HG02884 (cell line): ENCODE data around the gene SGPP2.
"Not testable (repeated sequence)": the region's sequence is repeated elsewhere in the genome, so short reads cannot be mapped to it uniquely, and the experiment has no call there.

Source experiments
- ATAC-seq: cut with Tn5 transposase; IDR thresholded peaks from one replicate; pipeline ENCODE4 v1.9.1; 2021; ENCODE audit warnings: mild to moderate bottlenecking, moderate library complexity; ENCODE audit not compliant: unreplicated experiment

Gene SGPP2

DNA sequence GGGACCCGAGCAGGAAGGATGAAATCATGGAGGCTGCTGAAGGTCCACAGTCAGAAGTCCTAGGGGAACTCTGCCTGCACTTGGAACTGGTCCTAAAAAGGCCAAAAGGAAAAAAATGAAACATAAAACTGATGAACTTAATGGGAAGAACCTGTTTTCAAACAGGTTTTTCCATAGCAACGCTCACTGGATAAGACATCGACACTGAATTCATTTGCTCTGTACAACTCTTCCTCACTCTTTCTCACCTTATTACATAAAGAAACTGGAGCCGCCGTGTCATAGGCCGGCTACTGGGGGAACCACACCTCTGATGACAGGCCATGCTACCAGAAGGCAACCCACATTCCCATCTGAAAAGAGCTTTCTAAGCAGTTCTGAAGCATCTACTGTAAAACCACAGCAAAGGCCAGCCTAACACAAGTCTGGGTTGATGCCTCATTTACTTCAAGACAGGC, 147.9 kb downstream of the SGPP2 start:
- no peak for ATAC-seq

DNA sequence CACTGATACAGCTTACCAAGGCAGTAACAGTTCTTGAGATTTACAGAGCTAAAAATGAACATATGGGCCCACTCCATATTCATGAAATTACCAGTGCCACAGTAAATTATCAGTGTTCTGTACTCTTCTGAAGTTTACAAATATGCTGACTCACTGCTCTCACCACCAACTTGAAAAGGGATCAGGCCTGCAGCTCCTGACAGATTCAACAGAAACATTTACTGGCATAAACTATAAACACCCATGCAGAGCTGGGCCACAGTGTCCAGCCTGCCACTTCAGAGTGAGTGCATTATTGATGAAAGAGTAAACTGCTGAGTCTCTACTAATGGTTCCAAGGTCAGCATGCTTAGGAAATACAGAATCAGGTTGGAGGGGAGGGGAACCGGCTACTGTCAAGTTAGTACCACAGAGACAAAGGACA, 148.4 kb downstream of the SGPP2 start:
- no peak for ATAC-seq

DNA sequence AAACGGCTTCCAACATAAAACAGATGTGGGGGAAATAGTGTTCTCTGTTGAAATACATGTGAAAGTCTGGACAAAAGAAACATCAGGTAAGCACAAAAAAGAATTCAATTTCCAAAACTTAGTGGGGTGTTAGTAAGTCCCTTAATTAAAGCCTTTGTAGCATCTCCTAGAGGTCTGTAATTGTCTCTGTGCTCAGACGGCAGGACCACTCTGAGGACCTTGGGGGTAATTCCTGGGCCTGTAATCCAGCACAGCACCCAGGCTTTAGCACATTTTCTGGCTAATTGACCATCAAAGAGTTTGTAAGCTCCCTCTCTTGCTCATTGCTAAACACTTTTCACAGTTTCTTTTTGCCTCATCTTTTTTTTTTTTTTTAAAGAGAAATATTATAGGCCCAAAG, 151.3 kb downstream of the SGPP2 start:
- ATAC-seq: no peak

GRCh38 chr2:222576171-222577081, 152.1 kb downstream of the SGPP2 start:
- ATAC-seq: no peak

DNA sequence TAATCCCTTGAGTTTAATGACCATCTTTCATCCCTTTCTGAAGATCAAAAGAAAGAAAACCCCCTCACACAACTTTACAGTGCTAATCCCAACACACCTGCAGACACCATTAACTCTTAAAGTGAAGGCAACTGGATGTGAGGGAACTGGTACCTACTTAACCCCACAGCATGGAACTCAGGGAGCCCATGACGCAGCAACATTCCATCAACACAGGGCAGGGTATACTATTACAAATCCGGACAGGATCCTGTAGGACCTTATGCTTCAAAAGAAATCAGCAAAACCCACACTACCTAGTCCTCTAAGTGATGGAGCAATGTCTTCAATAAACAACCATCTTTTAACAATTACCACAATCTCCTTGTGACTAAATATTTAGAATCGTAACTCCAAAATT, 153.0 kb downstream of the SGPP2 start:
- no peak for ATAC-seq

DNA sequence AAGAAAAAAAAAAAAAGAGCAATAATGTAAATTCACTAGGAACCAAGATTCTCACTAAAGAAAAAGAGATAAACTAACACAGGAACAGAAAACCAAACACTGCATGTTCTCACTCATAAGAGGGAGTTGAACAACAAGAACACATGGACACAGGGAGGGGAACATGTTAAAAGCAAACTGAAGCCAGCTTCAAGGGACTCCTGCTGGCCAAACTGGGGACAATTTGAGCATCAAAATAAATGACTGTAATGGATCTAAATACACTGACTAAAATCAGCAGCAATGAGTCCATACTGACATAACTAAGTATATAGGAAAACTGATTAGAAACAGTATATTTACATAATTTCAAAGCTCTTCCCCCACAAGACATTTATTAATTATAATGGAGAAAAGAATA, 158.6 kb downstream of the SGPP2 start:
- no peak for ATAC-seq

DNA sequence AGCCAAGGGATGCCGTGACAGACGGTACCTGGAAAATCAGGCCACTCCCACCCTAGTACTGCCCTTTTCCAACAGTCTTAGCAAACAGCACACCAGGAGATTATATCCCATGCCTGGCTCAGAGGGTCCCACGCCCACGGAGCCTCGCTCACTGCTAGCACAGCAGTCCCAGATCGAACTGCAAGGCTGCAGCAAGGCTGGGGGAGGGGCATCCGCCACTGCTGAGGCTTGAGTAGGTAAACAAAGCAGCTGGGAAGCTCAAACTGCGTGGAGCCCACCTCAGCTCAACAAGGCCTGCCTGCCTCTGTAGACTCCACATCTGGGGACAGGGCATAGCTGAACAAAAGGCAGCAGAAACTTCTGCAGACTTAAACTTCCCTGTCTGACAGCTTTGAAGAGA, 160.2 kb downstream of the SGPP2 start:
- not testable (repeated sequence) for ATAC-seq

DNA sequence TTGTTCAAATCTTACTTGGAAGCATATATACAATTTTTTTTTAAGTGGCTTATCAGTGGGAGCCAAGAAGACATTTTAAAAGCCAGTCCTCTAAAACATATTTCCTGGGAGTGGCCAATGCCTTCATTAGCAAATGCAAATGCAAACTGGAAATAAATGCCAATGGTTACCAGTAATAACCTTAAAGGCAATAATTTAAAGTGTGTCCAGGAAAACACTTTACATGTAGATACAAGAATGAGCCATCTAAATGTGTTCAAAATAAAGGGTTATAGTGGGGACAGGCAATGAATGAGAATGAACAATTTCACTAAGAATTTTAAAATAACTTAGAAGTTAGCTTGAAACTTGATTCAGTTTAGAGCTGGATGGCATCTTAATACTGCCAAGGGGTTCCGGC, 167.3 kb downstream of the SGPP2 start:
- no peak for ATAC-seq

GRCh38 chr2:222592176-222592575, 167.8 kb downstream of the SGPP2 start:
- ATAC-seq: no peak

GRCh38 chr2:222594679-222595078, 170.3 kb downstream of the SGPP2 start:
- ATAC-seq: no peak

DNA sequence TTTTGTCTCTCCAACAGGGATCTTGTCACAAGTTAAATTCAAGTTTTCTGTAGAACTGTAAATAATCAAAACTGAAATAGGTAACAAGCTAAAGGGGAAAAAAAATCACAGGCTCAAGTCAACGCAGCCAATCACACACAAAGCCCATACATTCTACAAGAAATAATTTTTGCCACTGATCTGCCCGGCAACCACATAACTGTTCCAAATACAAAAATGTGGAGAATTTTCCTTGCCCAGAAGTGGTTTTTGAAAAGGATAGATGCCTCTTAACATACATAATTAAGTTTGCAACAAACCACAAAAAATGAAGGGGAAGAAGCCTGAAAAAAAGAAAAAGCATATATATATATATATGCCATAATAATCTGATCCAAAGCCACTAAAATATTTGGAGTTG, 171.2 kb downstream of the SGPP2 start:
- no peak for ATAC-seq

- ATAC-seq: no peak
These were observed 174.3 kb downstream of the SGPP2 start for GRCh38 chr2:222598611-222599010.

DNA sequence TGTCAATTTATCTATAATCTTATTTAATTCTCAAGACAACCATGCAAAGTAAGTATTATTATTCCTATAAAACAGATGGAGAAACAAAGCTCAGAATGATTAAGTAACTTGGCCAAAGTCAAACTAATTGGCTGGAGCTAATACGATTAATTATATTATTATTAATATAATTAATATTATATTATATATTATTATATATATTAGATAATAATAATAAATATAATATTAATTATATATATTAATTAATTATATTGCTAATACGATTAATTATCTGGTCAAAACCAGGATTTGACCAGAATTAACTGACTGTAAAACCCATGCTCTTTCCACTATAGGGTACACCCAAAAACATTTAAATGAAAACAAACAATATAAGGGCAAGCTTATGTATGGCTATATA, 179.2 kb downstream of the SGPP2 start:
- no peak for ATAC-seq

GRCh38 chr2:222604749-222605515, 180.6 kb downstream of the SGPP2 start:
- no peak for ATAC-seq

- no peak for ATAC-seq
These were observed 182.0 kb downstream of the SGPP2 start for GRCh38 chr2:222606306-222606705.

DNA sequence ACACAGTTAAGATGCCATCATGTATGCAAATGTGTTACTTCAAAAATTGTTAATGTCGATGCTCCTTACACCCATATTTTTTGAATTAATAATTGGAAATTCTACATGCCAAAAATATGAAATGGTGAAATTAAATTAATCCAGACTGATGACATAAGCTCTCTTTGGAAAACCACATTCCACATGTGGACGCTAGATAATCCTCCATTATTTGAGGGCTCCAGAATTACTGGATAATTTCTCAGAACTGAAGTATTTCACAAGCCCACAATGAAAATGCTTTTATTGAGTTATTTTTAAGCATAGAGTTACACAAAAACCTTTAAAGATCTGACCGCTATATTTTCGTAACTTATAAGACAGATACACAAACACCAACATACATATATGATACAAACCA, 183.7 kb downstream of the SGPP2 start:
- no peak for ATAC-seq

GRCh38 chr2:222609381-222609780, 185.0 kb downstream of the SGPP2 start:
- no peak for ATAC-seq
